ENCODE data around the gene NHERF2.

NHERF2 gene

GRCh38 chr16:2058872-2059271 lies 32.2 kb downstream of the NHERF2 start:
- TF ChIP-seq EZH2 (optimal IDR thresholded peaks at IDR 0.05; ENCODE audit: low read depth, low read length) (no peak), EZH2phosphoT487 (IDR thresholded peaks at IDR 0.05; ENCODE audit: low read length) (no peak), CTCF (IDR thresholded peaks at IDR 0.05; ENCODE audit: low read length) (no peak)
- H4K20me1 ChIP-seq (ENCODE audit: insufficient read depth, low read length), result no peaks in the 10 kb centered on the region
- no peak overlapping the region for H3K4me3 ChIP-seq (ENCODE audit: low read length)
- H3K9ac ChIP-seq (ENCODE audit: low read length), result no peak overlapping the region
- no peaks in the 10 kb centered on the region for H3F3A ChIP-seq (ENCODE audit: insufficient read depth, low read length)
- no peaks in the 10 kb centered on the region for H3K9me3 ChIP-seq (replicated peaks; ENCODE audit: insufficient read depth, low read length)
- DNase-seq, result no peak
- no peak overlapping the region for H2AFZ ChIP-seq (ENCODE audit: low read length)
- no peaks in the 10 kb centered on the region for H3K4me1 ChIP-seq (ENCODE audit: low read length)
- no peak overlapping the region for H3K27ac ChIP-seq (ENCODE audit: low read length)
- H3K36me3 ChIP-seq (replicated peaks; ENCODE audit: insufficient read depth, low read length), result no peaks in the 10 kb centered on the region
- H3K9me2 ChIP-seq (replicated peaks; ENCODE audit: insufficient read depth, low read length), result no peaks in the 10 kb centered on the region
- H3K27me3 ChIP-seq (replicated peaks; ENCODE audit: insufficient read depth, low read length), result no peaks in the 10 kb centered on the region
- no peaks in the 10 kb centered on the region for H3K79me2 ChIP-seq (ENCODE audit: low read length)
- no peak overlapping the region for H3K4me2 ChIP-seq (ENCODE audit: low read depth, low read length)

GRCh38 chr16:2060346-2060745 lies 33.6 kb downstream of the NHERF2 start:
- Histone ChIP-seq H3K9ac (ENCODE audit: low read length) (no peak overlapping the region), H3K4me2 (ENCODE audit: low read depth, low read length) (no peak overlapping the region)

GRCh38 chr16:2061023-2061422 lies 34.3 kb downstream of the NHERF2 start:
- H3K9me2 ChIP-seq (replicated peaks; ENCODE audit: insufficient read depth, low read length), result no peaks in the 10 kb centered on the region
- DNase-seq, result no peak
- no peaks in the 10 kb centered on the region for H3K79me2 ChIP-seq (ENCODE audit: low read length)
- no peaks in the 10 kb centered on the region for H3F3A ChIP-seq (ENCODE audit: insufficient read depth, low read length)
- no peak overlapping the region for H3K27ac ChIP-seq (ENCODE audit: low read length)
- no peaks in the 10 kb centered on the region for H3K4me1 ChIP-seq (ENCODE audit: low read length)
- H3K9ac ChIP-seq (ENCODE audit: low read length), result no peak overlapping the region
- H4K20me1 ChIP-seq (ENCODE audit: insufficient read depth, low read length), result no peaks in the 10 kb centered on the region
- no peaks in the 10 kb centered on the region for H3K36me3 ChIP-seq (replicated peaks; ENCODE audit: insufficient read depth, low read length)
- no peaks in the 10 kb centered on the region for H3K27me3 ChIP-seq (replicated peaks; ENCODE audit: insufficient read depth, low read length)
- H3K4me2 ChIP-seq (ENCODE audit: low read depth, low read length), result no peak overlapping the region
- H3K9me3 ChIP-seq (replicated peaks; ENCODE audit: insufficient read depth, low read length), result no peaks in the 10 kb centered on the region
- no peak overlapping the region for H3K4me3 ChIP-seq (ENCODE audit: low read length)
- no peak overlapping the region for H2AFZ ChIP-seq (ENCODE audit: low read length)
- TF ChIP-seq EZH2 (optimal IDR thresholded peaks at IDR 0.05; ENCODE audit: low read depth, low read length), result no peak
- TF ChIP-seq CTCF (IDR thresholded peaks at IDR 0.05; ENCODE audit: low read length), result no peak
- no peak for TF ChIP-seq EZH2phosphoT487 (IDR thresholded peaks at IDR 0.05; ENCODE audit: low read length)

More at GRCh38 chr16:2060346-2060745, 33.6 kb downstream of the NHERF2 start:
- no peaks in the 10 kb centered on the region for H3K36me3 ChIP-seq (replicated peaks; ENCODE audit: insufficient read depth, low read length)
- no peak for DNase-seq
- H3K4me1 ChIP-seq (ENCODE audit: low read length), result no peaks in the 10 kb centered on the region
- H3K9me2 ChIP-seq (replicated peaks; ENCODE audit: insufficient read depth, low read length), result no peaks in the 10 kb centered on the region
- H2AFZ ChIP-seq (ENCODE audit: low read length), result no peak overlapping the region
- no peaks in the 10 kb centered on the region for H3F3A ChIP-seq (ENCODE audit: insufficient read depth, low read length)
- no peak overlapping the region for H3K4me3 ChIP-seq (ENCODE audit: low read length)
- no peaks in the 10 kb centered on the region for H3K9me3 ChIP-seq (replicated peaks; ENCODE audit: insufficient read depth, low read length)
- no peaks in the 10 kb centered on the region for H3K27me3 ChIP-seq (replicated peaks; ENCODE audit: insufficient read depth, low read length)
- H3K79me2 ChIP-seq (ENCODE audit: low read length), result no peaks in the 10 kb centered on the region
- no peaks in the 10 kb centered on the region for H4K20me1 ChIP-seq (ENCODE audit: insufficient read depth, low read length)
- TF ChIP-seq EZH2phosphoT487 (IDR thresholded peaks at IDR 0.05; ENCODE audit: low read length), result no peak
- TF ChIP-seq EZH2 (optimal IDR thresholded peaks at IDR 0.05; ENCODE audit: low read depth, low read length), result no peak
- TF ChIP-seq CTCF (IDR thresholded peaks at IDR 0.05; ENCODE audit: low read length), result no peak
- H3K27ac ChIP-seq (ENCODE audit: low read length), result no peak overlapping the region
